ENCODE results near the gene ZYX.

Gene ZYX, protein sequence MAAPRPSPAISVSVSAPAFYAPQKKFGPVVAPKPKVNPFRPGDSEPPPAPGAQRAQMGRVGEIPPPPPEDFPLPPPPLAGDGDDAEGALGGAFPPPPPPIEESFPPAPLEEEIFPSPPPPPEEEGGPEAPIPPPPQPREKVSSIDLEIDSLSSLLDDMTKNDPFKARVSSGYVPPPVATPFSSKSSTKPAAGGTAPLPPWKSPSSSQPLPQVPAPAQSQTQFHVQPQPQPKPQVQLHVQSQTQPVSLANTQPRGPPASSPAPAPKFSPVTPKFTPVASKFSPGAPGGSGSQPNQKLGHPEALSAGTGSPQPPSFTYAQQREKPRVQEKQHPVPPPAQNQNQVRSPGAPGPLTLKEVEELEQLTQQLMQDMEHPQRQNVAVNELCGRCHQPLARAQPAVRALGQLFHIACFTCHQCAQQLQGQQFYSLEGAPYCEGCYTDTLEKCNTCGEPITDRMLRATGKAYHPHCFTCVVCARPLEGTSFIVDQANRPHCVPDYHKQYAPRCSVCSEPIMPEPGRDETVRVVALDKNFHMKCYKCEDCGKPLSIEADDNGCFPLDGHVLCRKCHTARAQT

GRCh38 chr7:143380646-143381426 is at the start of gene ZYX:
Gene ZYX (plus strand): TSS chr7:143381345. CDS start chr7:143381572, 227 bp downstream.
- peak; percentile 35 for DNase-seq

- DNase-seq = no peak
Measured at GRCh38 chr7:143334244-143334643, 46.9 kb upstream of the ZYX start.

DNA sequence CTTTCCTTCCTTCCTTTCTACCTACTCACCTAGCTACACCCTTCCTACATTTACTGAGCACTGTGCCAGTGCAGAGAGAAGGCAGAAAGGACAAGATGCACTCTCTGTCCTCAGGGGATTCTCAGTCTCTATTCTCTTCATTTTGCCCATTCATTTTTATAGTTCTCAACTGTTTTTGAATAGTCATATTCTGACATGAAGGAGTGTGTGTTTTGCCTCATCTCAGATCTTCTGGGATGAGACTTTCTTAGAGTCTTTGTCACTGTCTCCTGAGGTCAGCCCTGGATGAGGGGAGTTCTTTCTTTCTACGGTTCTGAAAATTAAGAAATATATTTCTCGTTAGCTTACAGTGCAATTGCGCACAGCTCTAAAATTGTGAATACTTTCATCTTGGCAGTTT is 43.9 kb upstream of the ZYX start:
- no peak for DNase-seq

DNA sequence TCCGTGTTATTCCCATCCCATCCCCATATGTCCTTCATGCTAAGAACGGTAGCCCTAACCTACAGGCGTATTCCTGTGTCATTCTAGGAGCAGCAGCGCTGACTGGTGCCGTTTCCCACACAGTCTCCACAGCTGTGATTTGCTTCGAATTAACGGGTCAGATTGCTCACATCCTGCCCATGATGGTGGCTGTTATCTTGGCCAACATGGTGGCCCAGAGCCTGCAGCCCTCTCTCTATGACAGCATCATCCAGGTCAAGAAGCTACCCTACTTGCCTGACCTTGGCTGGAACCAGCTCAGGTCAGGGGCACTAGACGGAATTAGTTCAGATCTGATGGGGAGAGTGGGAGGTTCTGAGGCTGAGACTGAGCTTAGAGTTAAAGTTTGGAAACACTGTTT is 39.3 kb upstream of the ZYX start:
- DNase-seq = no peak

DNA sequence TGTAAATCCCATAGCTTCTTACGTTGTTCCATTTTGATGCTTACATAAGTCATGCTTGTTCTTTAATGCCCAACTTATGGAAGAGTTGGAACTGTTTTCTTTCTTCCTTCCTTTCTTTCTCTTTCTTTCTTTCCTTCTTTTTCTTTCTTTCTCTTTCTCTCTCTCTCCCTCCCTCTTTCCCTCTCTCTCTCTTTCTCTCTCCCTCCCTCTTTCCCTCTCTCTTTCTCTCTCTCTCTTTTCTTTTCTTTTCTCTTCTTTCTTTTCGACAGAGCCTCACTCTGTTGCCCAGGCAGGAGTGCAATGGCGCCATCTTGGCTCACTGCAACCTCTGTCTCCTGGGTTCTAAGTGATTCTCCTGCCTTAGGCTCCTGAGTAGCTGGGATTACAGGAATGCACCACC is 37.5 kb upstream of the ZYX start:
- DNase-seq = no peak

DNA sequence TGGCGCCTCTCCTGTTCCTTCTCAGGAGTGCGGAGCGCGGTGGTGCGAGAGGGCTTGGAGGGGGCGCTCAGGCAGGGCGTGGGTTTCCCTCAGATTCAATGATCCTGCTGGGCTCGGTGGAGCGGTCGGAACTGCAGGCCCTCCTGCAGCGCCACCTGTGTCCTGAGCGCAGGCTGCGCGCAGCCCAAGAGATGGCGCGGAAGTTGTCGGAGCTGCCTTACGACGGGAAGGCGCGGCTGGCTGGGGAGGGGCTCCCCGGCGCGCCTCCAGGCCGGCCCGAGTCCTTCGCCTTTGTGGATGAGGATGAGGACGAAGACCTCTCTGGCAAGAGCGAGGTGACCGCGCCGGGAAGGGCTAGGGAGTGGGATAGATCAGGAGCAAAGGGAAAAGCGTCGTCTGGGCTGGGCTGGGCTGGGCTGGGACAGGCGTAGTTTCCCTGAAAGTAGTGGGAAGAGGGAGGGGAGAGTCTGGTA is 35.7 kb upstream of the ZYX start:
- DNase-seq = peak; percentile 35

DNA sequence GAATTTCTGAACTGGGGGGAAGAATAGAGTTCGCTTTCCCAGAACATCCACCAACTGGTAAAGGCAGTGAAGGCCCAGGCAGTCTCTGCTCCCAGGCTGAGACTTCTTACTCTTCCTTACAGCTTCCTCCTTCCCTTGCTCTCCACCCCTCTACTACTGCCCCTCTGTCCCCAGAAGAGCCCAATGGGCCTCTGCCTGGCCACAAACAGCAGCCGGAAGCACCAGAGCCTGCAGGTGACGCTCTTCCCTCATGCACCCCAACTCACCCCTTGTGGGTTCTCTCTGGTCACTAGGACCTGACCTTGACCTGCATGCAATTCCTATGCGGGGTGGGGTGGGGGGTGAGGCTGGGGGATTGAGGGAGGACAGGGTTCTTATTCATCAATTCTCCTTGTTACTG is 35.1 kb upstream of the ZYX start:
- DNase-seq = no peak

GRCh38 chr7:143347950-143348349 is 33.2 kb upstream of the ZYX start:
- DNase-seq = no peak

DNA sequence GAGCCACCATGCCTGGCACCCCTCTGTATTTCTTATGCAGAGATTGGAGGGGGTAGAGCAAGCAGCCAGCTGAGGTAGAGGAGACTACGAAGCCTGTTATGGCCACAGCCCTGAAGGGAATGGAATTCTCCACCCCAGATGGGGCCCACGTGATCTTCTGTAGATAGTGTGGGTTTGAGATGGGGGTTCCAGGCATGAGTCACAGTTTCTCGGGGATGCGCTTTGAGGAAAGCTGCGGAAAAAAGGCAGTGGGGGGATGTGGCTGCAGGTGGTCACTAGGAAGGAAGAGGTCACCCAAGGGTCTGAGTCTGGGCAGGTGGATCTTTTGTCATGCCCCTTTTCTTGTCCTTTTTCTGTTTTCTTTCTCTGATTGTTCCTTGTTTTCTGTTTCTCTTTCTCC is 30.1 kb upstream of the ZYX start:
- DNase-seq = no peak

DNA sequence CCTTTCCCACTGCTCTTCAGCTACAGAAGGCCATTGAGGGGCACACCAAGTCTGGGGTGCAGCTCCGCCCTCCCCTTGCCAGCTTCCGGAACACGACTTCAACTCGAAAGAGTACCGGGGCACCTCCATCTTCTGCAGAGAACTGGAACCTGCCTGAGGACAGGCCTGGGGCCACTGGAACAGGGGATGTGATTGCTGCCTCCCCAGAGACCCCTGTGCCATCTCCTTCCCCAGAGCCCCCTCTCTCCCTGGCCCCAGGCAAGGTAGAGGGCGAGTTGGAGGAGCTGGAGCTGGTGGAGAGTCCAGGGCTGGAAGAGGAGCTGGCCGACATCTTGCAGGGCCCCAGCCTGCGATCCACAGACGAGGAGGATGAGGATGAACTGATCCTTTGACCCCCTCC is 29.6 kb upstream of the ZYX start:
- no peak for DNase-seq

GRCh38 chr7:143352531-143353002 is 28.6 kb upstream of the ZYX start:
- DNase-seq = no peak

DNA sequence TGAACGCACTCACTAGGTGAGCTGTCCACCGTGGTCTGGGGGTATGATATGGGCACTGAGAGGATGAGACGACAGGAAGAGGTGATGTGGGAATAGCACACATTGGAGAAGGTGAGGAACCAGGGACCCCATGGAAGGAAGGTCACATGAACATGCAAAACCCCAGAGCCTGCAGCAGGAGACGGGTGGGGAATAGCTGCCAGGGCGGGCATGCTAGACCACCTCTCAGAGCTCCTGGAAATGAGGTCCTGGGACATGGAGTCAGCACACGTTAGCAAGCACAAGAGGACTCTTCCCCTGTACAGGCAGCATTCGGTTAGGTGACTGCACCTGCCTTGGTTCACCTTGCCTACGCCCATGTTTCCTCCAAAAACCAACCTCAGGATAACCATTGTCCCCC is 26.8 kb upstream of the ZYX start:
- DNase-seq = no peak

- no peak for DNase-seq
Measured at GRCh38 chr7:143354965-143355364, 26.2 kb upstream of the ZYX start.

- no peak for DNase-seq
Measured at GRCh38 chr7:143355450-143356385, 25.4 kb upstream of the ZYX start.

DNA sequence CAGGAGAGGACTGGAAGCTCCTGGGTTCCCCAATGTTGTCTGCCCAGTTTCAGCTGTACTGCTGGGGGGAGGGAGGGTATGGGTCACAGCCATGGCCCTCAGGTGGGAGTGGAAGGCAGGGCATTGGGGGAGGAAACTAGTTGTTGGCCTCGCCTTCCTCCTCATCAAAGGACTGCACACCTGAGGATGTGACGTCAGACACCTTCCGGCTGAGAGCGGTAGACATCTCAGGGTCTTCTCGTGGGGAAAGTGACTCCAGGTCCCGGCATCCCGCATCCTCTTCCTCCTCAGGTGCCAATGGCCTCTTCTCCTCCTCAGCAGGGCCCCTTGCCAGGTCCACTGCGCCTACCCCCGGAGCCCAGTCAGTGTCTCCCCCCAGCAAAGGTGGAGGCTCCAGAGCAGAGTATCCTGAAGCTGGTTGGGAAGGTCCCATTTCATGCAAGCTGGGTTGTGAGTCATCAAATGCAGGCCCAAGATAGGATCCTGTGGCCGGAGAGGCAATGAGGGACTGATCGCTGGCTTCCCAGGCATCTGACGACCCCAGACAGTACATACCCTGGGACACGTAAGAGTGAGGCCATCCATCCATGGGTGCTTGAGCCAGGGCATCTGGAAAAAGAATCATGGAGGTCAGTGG is 24.6 kb upstream of the ZYX start:
- DNase-seq = no peak

- DNase-seq = no peak
Measured at GRCh38 chr7:143358626-143359025, 22.5 kb upstream of the ZYX start.

- no peak for DNase-seq
Measured at GRCh38 chr7:143359771-143360353, 21.3 kb upstream of the ZYX start.

DNA sequence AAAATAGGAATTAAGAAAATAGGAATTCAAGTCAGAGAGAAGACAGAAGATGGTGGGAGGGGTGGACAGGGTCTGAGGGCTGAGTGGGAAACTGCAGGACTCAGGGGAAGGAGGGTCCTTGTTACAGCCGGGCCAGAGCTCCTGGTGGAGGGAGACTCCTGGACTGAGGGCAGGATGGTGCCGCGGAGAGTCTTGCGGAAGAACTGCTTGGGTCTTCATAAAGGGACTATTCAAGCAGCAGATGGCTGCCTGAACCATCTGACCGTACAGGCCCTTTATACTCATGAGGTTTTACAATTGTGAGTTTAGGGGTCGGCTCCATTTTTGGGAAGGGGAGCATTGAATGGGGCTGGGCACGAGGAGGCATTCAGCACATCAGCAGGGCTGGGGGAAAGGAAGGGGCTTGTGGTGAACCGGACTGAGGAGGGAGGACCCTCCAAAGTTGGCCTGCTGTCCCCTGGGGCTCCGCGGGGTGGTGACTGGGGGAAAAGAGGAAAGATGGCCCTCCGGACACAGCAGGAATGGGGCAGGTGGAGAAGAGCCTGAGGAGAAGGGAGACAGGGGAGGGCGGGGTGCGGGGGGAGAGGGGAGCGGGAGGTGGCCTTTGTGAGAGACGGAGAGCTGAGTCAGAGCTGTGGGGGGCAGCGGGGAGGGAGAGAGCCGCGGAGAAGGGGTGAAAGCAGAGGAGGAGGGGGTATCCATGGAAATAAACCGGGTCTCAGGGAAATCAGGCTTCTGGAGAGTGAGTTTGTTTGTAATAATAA is 20.2 kb upstream of the ZYX start:
- peak; percentile 69 for DNase-seq

DNA sequence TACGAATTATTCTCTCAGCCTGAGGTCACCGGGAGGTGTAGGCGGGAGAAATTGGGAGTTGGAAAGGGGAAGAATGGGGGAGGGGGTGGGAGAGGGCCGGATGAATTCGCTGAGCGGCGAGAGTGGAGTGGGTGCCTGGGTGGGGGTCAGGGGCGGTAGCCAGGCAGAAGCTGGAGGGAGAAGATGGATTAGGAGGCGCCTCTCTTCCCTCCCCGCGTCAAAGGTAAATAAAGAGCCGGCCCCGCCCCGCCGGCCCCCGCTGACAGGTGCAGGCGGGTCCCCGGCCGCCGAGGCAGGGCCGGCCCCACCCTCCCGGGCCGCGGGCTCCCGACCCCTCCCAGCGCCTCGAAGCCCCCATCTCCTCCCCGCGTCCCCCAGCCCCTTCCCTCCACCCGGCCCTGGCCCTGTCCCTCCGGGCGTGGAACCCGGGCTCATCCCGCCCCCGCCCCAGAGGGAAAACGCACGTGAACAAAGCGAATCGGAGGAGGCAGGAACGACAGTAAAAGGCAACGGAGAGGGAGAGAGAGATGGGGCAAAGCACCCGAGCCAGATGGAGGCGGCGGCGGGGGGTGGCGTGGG is 19.5 kb upstream of the ZYX start:
- DNase-seq = peak; percentile 69
